GM12801 (cell line): ENCODE results near the gene KLLN.

Experiments
- TF ChIP-seq, protein P1 (sequence below): IDR thresholded peaks from one replicate; pipeline ENCODE4 v1.5.1; 2011; ENCODE audit warnings: control low read depth; ENCODE audit not compliant: insufficient read length; ENCODE audit errors: extremely low read depth

KLLN gene

DNA sequence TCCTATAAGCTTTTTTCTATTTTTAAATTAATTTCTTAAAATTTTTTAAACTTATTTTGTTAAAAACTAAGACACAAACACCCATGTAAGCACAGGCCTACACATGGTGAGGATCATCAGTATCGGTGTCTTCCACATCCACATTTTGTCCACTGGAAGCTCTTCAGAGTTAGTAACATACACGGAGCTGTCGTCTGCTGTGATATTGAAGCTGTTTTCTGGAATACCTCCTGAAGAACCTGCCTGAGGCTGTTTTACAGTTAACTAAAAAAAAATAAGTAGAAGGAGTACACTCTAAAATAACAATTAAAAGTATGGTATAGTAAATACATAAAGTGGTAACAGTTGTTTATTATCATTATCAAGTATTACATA, 17.7 kb downstream of the KLLN start:
- TF ChIP-seq, protein P1, sequence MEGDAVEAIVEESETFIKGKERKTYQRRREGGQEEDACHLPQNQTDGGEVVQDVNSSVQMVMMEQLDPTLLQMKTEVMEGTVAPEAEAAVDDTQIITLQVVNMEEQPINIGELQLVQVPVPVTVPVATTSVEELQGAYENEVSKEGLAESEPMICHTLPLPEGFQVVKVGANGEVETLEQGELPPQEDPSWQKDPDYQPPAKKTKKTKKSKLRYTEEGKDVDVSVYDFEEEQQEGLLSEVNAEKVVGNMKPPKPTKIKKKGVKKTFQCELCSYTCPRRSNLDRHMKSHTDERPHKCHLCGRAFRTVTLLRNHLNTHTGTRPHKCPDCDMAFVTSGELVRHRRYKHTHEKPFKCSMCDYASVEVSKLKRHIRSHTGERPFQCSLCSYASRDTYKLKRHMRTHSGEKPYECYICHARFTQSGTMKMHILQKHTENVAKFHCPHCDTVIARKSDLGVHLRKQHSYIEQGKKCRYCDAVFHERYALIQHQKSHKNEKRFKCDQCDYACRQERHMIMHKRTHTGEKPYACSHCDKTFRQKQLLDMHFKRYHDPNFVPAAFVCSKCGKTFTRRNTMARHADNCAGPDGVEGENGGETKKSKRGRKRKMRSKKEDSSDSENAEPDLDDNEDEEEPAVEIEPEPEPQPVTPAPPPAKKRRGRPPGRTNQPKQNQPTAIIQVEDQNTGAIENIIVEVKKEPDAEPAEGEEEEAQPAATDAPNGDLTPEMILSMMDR, result no peak

- TF ChIP-seq, protein P1, result no peak
Measured at GRCh38 chr10:87844837-87845623, 18.3 kb downstream of the KLLN start.

DNA sequence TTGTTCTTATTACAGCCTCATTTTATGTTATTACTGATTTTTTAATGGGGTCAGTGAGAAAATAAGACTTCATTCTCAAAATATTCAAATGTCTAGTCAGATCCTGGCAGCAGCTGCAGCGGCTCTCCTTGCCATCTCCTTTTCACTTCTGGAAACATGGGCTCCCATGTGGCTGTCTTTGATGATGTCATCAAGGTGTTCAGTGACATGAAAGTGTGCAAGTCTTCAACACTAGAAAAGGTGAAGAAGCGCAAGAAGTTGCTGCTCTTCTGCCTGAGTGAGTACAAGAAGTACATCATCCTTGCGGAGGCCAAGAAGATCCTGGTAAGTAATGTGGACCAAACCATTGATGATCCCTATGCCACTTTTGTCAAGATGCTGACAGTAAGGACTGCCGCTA, 19.6 kb downstream of the KLLN start:
- TF ChIP-seq, protein P1, result no peak

GRCh38 chr10:87842776-87843497, 20.4 kb downstream of the KLLN start:
- TF ChIP-seq, protein P1, result no peak

DNA sequence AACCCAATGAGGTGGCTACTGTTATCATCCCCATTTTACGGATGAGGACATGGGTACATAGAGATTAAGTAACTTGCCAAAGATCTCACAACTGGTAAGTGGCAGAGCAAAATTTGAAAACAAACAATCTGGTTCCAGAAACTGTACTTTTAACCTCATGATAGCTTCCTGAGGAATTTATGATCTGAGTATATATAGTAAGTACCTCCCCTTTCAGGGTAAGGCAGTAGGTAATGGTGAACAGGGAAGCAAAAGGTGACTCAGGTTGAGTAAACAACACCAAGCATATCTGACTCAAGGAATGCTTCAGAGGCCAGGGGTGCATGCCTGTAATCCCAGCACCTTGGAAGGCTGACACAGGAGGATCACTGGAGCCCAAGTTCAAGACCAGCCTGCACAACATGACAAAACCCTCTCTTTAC, 21.1 kb downstream of the KLLN start:
- TF ChIP-seq, protein P1, result no peak

GRCh38 chr10:87841186-87841585, 22.1 kb downstream of the KLLN start:
- TF ChIP-seq, protein P1, result no peak

GRCh38 chr10:87838650-87839049, 24.7 kb downstream of the KLLN start:
- TF ChIP-seq, protein P1, result no peak
